ENCODE data around the gene SUMO3. TPM values are rescaled to one million over a fixed set of nuclear protein-coding genes. Genes with fewer than 3 reads are reported as not detected.
"Not testable (repeated sequence)": the region's sequence is repeated elsewhere in the genome, so short reads cannot be mapped to it uniquely, and the experiment has no call there.

Gene SUMO3
- total and polyA plus RNA-seq, 2 of the 4 experiments (the other 2 are of a cell fraction): 64.9 to 101 TPM

DNA sequence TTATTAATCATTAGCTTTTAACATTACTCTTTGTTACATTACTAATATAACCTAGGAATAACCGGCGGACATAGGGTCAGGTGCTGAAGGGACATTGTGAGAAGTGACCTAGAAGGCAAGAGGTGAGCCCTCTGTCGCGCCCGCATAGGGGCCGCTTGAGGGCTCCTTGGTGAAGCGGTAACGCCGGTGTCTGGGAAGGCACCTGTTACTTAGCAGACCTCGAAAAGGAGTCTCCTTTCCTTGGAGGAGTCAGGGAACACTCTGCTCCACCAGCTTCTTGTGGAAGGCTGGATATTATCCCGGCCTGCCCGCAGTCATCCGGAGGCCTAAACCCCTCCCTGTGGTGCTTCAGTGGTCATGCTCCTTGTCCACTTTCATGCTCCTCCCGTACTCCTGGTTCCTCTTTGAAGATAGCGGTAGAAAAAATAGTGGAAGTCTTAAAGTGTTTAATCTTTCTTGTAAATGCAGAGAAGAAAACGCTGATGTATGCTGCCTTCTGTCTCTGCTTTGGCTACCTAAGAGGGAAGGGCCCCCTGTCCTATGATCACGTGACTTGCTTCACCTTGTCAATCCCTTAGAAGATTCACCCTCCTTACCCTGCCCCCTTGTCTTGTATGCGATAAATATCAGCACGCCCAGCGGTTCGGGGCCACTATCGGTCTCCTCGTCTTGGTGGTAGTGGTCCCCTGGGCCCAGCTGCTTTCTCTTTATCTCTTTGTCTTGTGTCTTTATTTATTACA is 14.8 kb upstream of the SUMO3 start:
- H3K4ac ChIP-seq (ENCODE audit: low read depth, low read length); H3K4me3 ChIP-seq (ENCODE audit: insufficient read depth, low read depth, low read length); H2BK5ac ChIP-seq (ENCODE audit: low read depth, low read length, poor library complexity, severe bottlenecking); intact Hi-C loops (cut with micrococcal nuclease); H3K4me1 ChIP-seq (ENCODE audit: control insufficient read depth, insufficient read depth, low read length); dilution Hi-C loops (cut with HindIII; ENCODE audit: low sequenced_read_pairs, unreplicated experiment); in situ Hi-C loops (cut with MboI; ENCODE audit: low sequenced_read_pairs); H2AK9ac ChIP-seq (replicated peaks; ENCODE audit: low read depth, low read length, poor library complexity); H2AFZ ChIP-seq (replicated peaks; ENCODE audit: low read length, poor library complexity); H3K18ac ChIP-seq (ENCODE audit: low read depth, low read length); H3K36me3 ChIP-seq (ENCODE audit: control insufficient read depth, insufficient read depth, low read length); BruUV-seq (replicated peaks); H2AK5ac ChIP-seq (ENCODE audit: low read depth, low read length); H3K4me2 ChIP-seq (ENCODE audit: low read depth, low read length); H3K27ac ChIP-seq (ENCODE audit: insufficient read depth, low read length); H4K91ac ChIP-seq (ENCODE audit: insufficient read depth, low read depth, low read length); POLR2A ChIA-PET (ENCODE audit: unreplicated experiment); ATAC-seq (ENCODE audit: low read depth); H2BK20ac ChIP-seq (ENCODE audit: low read depth, low read length); H3K9me1 ChIP-seq (ENCODE audit: insufficient read depth, low read length); H4K20me1 ChIP-seq (ENCODE audit: insufficient read depth, low read length); H3K23ac ChIP-seq (ENCODE audit: low read depth, low read length); H2BK15ac ChIP-seq (ENCODE audit: low read depth, low read length); DNase-seq; H3K14ac ChIP-seq (replicated peaks; ENCODE audit: low read depth, low read length); H3K9ac ChIP-seq (ENCODE audit: low read depth, low read length); H4K8ac ChIP-seq (ENCODE audit: low read depth in 2 of 2, low read length in 2 of 2); H3K79me1 ChIP-seq (ENCODE audit: low read depth in 1 of 2, low read length in 2 of 2); CTCF ChIA-PET; H2BK120ac ChIP-seq (ENCODE audit: low read depth, low read length); H3K56ac ChIP-seq (ENCODE audit: extremely low read depth, insufficient read depth, low read length); H4K5ac ChIP-seq (ENCODE audit: low read depth, low read length): not testable (repeated sequence)
- Histone ChIP-seq H3K27me3 (ENCODE audit: control insufficient read depth, insufficient read depth, low read length) (peaks cover 19% of the 10 kb centered on the region), H3K9me3 (ENCODE audit: control insufficient read depth, insufficient read depth, low read length) (peaks cover 20% of the 10 kb centered on the region)
- WGBS, 2 experiments (ENCODE audit: extremely low coverage in 2 of 2, insufficient read length in 1 of 2): 83% methylated on average over 14 of the region's 23 CpGs; no CpG with 5 or more reads in 1 of the 2 experiments

All from IMR-90 (cell line).